Panc1 (cell line): ENCODE results near the gene SLC9A3.

Experiments
- POLR2AphosphoS5 ChIP-seq: IDR thresholded peaks from 2 replicates; pipeline ENCODE4 v1.6.1; 2012; ENCODE audit warnings: mild to moderate bottlenecking, low read depth, low read length, moderate library complexity
- TF ChIP-seq, protein P1 (sequence below): fragments of 450-650 bp; IDR thresholded peaks from 2 replicates; pipeline ENCODE4 v1.5.1; 2017; ENCODE audit warnings: mild to moderate bottlenecking

GRCh38 chr5:423233-423565 lies 101.0 kb downstream of the SLC9A3 start:
- TF ChIP-seq, protein P1, sequence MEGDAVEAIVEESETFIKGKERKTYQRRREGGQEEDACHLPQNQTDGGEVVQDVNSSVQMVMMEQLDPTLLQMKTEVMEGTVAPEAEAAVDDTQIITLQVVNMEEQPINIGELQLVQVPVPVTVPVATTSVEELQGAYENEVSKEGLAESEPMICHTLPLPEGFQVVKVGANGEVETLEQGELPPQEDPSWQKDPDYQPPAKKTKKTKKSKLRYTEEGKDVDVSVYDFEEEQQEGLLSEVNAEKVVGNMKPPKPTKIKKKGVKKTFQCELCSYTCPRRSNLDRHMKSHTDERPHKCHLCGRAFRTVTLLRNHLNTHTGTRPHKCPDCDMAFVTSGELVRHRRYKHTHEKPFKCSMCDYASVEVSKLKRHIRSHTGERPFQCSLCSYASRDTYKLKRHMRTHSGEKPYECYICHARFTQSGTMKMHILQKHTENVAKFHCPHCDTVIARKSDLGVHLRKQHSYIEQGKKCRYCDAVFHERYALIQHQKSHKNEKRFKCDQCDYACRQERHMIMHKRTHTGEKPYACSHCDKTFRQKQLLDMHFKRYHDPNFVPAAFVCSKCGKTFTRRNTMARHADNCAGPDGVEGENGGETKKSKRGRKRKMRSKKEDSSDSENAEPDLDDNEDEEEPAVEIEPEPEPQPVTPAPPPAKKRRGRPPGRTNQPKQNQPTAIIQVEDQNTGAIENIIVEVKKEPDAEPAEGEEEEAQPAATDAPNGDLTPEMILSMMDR, result no peak
- TF ChIP-seq POLR2AphosphoS5, result no peak
